ENCODE results near the gene PLEKHM2. TPM values are rescaled to one million over a fixed set of nuclear protein-coding genes. Genes with fewer than 3 reads are reported as not detected.

Gene PLEKHM2
- total RNA-seq, 1 experiment from 2014 or later, result 13.4 TPM

DNA sequence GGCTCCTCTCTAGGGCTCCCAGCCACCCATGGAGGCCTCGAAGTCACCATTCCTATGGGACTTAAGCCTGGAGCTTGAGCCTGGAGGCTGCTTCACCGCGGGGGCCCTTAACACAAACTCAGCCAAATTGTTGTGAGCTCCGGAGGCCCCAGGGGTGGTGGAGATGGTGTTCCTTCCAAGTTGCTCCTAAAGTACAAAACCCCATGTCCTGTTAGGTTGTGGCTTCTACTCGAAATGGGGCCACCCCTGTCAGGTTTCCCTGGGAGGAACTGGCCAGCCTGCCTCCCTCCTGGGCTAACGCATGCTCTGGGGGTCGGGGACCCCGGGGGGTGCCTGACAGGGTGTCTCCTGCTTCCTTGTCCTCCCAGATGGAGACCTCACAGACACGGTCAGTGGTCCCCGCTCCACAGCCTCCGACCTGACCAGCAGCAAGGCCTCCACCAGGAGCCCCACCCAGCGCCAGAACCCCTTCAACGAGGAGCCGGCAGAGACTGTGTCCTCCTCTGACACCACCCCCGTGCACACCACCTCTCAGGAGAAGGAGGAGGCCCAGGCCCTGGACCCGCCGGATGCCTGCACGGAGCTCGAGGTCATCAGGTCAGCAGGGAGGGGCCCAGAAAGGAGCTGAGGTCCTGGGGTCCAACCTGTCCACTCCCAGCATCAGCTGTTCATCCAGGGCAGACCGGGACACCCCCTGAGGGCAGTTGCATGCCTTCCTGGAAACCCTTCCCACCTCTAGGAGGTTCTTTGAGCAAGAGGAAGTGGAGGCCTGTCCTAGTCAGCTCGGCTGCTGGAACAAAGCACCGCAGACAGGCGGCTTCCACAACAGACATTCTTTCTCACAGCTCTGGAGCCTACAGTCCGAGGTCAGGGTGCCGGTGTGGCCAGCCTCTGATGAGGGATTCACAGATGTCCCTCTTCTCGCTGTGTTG, 41.1 kb downstream of the PLEKHM2 start:
- DNase-seq (ENCODE audit: low spot score), result no peak

GRCh38 chr1:15726508-15726907, 42.4 kb downstream of the PLEKHM2 start:
- DNase-seq (ENCODE audit: low spot score), result no peak

- no peak for DNase-seq (ENCODE audit: low spot score)
Measured at GRCh38 chr1:15727021-15727420, 42.9 kb downstream of the PLEKHM2 start.

DNA sequence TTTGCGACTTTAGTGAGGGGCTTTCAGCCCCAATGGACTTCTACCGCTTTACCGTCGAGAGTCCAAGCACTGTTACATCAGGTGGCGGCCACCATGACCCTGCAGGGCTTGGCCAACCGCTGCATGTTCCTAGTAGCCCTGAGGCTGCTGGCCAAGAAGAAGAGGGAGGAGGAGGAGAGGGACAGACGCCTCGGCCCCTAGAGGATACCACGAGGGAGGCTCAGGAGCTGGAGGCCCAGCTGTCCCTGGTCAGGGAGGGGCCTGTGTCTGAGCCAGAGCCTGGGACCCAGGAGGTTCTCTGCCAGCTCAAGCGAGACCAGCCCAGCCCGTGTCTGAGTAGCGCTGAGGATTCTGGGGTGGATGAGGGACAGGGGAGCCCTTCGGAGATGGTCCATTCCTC, 43.3 kb downstream of the PLEKHM2 start:
- no peak for DNase-seq (ENCODE audit: low spot score)

DNA sequence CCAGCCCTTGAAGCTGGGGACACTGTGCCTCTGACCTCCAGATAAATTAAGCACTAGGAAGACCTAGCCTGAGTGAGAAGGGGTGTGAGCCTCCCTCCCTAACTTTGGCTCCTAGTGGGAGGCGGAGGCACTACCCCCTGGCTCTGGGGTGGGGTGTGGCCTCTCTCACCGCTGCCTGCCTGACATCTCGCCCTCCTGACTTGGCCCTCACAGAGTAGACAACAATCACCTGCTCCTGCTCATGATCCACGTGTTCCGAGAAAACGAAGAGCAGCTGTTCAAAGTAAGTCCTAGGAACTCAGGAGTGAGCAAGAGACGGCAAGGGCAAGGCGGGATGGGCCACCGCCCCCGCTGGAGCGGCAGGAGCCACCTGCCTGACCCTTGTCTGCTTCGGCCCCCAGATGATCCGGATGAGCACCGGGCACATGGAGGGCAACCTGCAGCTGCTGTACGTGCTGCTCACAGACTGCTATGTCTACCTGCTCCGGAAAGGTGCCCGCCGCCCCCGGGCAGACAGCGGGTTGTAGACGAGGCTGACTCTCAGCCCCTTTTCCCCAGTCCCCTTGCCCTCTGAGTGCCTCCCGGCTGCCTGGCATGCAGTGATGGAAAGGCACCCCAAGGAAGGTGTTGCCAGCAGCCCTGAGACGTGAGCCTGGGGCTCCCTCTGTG, 43.9 kb downstream of the PLEKHM2 start:
- no peak for DNase-seq (ENCODE audit: low spot score)

DNA sequence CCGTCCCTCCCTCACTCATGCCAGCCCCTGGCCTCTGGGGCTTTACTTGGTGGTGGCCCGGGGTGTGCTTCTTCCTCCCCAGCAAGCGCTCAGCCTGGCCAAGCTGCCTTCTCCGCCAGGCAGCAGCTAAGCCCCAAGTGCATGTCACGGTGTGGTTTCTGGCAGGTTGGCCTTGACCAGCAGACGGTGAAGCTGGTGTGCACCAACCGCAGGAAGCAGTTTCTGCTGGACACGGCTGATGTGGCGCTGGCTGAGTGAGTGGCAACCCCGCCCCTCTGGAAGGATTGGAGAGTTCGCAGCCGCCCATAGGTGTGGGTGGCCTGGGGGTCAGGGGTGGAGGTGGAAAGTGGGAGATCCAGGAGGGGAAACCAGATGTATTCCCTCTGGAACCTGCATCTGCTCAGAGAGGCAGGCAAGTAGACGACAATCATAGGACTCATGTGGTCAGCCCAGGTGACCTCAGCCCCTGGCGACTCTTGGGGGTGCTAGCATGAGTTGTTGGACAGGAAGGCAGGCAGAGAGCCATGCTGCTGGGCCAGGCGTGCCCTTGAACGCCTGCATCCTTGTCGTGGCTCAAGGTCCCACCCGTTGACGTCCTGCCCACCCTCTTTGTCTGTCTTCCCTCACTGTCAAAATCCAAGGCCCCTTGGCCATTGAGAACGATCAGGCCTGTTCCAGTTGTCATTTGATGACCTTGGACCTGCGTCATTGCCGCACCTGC, 45.0 kb downstream of the PLEKHM2 start:
- no peak for DNase-seq (ENCODE audit: low spot score)

- no peak for DNase-seq (ENCODE audit: low spot score)
Measured at GRCh38 chr1:15730423-15730822, 46.3 kb downstream of the PLEKHM2 start.

DNA sequence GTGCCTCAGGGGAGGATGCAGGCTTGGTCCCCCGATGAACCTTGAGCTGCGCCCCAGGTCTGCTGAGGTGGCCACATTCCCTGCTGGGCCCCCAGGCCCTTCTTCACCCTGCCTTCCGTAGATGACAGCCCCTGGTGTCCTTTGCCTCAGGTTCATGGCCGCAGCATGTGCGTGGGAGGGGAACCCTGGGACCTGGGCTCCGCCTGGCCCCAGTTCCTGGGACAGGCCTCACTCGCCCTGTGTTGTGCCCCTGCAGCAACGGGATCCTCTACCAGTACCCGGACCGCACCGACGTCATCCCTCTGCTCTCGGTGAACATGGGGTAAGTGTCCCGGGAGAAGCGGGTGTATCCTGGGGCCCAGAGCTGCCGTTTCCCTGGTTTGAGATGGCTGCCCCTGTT, 46.8 kb downstream of the PLEKHM2 start:
- no peak for DNase-seq (ENCODE audit: low spot score)

GRCh38 chr1:15731735-15732685, 47.9 kb downstream of the PLEKHM2 start:
- no peak for DNase-seq (ENCODE audit: low spot score)

DNA sequence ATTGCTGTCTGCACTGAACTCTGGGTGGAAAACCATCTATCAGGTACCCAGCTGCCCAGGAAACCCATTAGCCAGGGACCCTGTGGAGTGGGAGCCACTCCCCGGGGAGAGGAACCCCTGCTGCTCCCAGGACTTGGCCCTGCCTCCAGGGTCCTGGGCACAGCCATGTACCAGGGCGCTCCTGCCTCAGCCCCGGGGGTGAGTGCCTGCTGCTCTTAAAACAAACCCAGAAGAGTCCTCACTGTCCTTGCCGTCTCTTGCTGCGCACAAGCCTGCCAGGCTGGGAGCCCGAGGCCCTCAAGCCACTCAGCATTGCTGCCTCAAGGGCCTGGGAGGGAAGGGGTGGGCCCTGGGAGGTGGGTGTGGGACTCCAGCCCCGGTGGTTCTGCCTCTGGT, 48.6 kb downstream of the PLEKHM2 start:
- DNase-seq (ENCODE audit: low spot score), result no peak

GRCh38 chr1:15733218-15733725, 49.2 kb downstream of the PLEKHM2 start:
- DNase-seq (ENCODE audit: low spot score), result no peak

- no peak for DNase-seq (ENCODE audit: low spot score)
Measured at GRCh38 chr1:15733726-15734226, 49.7 kb downstream of the PLEKHM2 start.

DNA sequence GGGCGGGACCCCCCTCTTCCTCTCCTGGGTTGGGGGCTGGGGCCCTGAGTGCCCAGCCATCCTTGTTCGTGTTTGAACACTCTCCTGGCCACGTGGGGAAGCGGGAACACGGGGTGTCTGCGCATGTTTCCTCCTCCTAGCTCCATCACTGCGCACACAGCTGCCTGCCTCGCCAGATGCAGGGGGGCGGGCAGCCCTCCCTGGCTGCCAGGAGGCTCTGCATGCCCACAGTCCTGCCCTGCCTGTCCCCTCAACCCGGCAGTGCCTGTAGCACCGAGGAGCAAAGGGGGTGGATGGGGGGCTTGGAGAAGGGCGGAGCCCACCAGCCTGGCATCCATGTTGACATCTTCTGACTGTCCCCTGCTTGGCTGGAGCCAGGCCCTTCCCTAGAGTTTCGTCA, 50.2 kb downstream of the PLEKHM2 start:
- DNase-seq (ENCODE audit: low spot score), result no peak

DNA sequence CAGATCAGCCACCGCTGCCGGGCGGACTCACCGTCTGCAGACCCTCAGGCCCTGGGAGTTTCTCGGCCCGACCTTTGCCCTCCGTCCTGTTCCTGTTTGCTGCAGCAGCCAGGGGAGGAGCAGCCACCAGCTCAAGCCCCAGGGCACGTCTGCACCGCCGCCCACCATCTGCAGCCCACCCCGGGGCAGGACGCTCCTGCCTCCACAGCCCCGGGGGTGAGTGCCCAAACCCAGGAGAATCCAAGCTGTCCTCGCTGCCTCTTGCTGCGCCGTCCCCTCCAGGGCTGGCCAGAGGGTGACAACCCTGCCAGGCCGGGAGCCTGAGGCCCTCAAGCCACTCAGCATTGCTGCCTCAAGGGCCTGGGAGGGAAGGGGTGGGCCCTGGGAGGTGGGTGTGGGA, 50.8 kb downstream of the PLEKHM2 start:
- DNase-seq (ENCODE audit: low spot score), result no peak

DNA sequence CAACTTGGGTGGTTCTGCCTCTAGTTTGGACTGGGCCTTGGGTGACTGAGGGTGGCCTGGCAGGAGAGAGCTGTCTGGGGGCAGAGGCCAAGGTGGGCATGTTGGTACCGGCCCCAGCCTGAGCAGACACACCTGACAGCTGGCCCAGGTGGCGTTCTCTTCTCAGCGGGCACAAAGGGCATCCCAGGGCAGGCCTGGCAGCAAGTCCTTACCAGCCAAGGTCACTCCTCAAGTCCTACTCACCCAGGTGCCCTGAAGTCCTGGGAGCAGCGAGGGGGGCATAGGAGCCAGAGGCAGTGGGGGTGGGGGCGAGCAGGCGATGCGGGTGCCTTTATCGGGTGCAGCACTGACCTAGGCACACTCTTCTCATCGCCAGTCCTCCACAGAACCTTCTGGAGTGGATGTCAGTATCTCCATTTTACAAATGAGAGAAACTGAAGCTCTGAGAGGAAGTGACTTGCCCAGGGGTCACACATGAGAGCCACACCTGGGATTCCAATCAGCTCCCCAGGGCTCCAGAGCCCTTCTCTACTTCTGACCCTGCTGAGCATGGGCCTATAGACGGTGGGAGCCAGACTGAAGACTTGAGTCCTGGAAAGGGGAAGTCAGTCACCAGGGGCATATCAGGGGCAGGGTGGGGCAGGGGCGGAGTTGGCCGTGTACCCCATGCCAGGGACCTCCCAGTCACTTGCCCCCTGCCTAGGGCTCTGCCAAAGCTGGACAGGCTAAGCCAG, 51.4 kb downstream of the PLEKHM2 start:
- no peak for DNase-seq (ENCODE audit: low spot score)

GRCh38 chr1:15736038-15736891, 52.1 kb downstream of the PLEKHM2 start, which contains the start of gene SLC25A34:
Gene SLC25A34 (plus strand): TSS chr1:15736258. CDS start chr1:15736486, 228 bp downstream.
- no peak for DNase-seq (ENCODE audit: low spot score)

- DNase-seq (ENCODE audit: low spot score), result no peak
Measured at GRCh38 chr1:15736892-15737261, 52.8 kb downstream of the PLEKHM2 start.

DNA sequence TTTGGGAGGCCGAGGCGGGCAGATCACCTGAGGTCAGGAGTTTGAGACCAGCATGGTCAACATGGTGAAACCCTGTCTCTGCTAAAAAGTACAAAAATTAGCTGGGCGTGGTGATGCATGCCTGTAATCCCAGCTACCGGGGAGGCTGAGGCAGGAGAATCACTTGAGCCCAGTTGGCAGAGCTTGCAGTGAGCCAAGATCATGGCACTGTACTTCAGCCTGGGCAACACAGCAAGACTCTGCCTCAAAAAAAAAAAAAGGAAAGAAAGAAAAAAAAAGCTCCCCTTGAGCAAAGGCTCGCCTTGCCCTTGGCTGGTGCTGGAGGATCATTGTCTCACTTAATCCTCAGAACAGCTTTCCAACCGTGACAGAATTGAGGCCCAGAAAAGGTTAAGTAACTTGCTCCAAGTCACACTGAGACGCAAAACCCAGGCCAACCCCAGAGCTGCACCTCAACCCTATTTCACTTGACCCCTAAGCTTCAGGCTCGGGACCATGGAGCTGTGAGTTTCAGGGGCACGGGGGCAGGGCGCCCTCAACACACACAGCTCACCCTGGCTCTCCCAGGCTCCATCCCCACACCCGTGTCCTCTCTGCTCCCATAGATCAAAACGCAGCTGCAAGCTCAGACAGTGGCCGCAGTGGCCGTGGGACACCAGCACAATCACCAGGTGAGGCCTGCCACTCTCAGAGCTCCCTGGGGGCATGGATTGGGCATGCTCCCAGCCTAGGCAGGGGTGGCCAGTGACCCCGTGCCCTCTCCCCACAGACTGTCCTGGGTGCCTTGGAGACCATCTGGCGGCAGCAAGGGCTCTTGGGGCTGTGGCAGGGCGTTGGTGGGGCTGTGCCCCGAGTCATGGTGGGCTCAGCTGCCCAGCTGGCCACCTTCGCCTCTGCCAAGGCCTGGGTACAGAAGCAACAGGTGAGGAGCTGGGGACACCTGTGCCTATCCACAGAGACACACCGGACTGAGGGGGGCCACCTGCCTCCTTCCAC, 53.5 kb downstream of the PLEKHM2 start:
- no peak for DNase-seq (ENCODE audit: low spot score)
